Spleen (tissue), 11 donors: ENCODE results near the gene STX18. TPM values are rescaled to one million over a fixed set of nuclear protein-coding genes. Genes with fewer than 3 reads are reported as not detected.
A peak's percentile ranks its signal among the peaks of the same experiment; 100 is the strongest.

Source experiments
- DNase-seq: peaks from one replicate; pipeline ENCODE4 v3.0.0-alpha.2; 2020
- H3K27ac ChIP-seq, 8 donors: fragments of 200-600 bp; sonication (generic) in 7 of 8; 1 replicate in 4 of 8; 2 replicates in 4 of 8; pipeline versions ENCODE4 v1.5.0 to v1.8.0; 2016 to 2021; ENCODE audit warnings: inconsistent platforms in 4 of 8, mild to moderate bottlenecking in 4 of 8, moderate library complexity in 1 of 8
- H3K27me3 ChIP-seq, 7 donors: fragments of 200-600 bp; sonication (generic) in 6 of 7; replicated peaks in 1 of 7; 1 replicate in 4 of 7; 2 replicates in 3 of 7; pipeline versions ENCODE4 v1.5.0 to v1.8.0; 2016 to 2021; ENCODE audit warnings: inconsistent platforms in 3 of 7, mild to moderate bottlenecking in 1 of 7
- H3K36me3 ChIP-seq, 6 donors: fragments of 200-600 bp; sonication (generic) in 5 of 6; 1 replicate in 4 of 6; 2 replicates in 2 of 6; pipeline versions ENCODE4 v1.5.0 to v1.8.0; 2016 to 2021; ENCODE audit warnings: inconsistent platforms in 2 of 6
- H3K4me1 ChIP-seq, 6 donors: fragments of 200-600 bp; sonication (generic) in 5 of 6; 1 replicate in 3 of 6; 2 replicates in 3 of 6; pipeline versions ENCODE4 v1.5.0 to v1.8.0; 2016 to 2021; ENCODE audit warnings: inconsistent platforms in 3 of 6
- H3K4me3 ChIP-seq, 8 donors: fragments of 200-600 bp; sonication (generic) in 7 of 8; 1 replicate in 4 of 8; 2 replicates in 4 of 8; pipeline versions ENCODE4 v1.5.0 to v1.8.0; 2016 to 2021; ENCODE audit warnings: inconsistent platforms in 4 of 8, mild to moderate bottlenecking in 4 of 8, moderate library complexity in 2 of 8
- H3K9me3 ChIP-seq, 8 donors: fragments of 200-600 bp; sonication (generic) in 7 of 8; 1 replicate in 4 of 8; 2 replicates in 4 of 8; pipeline versions ENCODE4 v1.5.0 to v1.8.0; 2016 to 2021; ENCODE audit warnings: inconsistent platforms in 4 of 8
- POLR2A ChIP-seq, 3 donors: fragments of 450-650 bp; IDR thresholded peaks; one replicate each; pipeline ENCODE4 v1.5.1; 2017; ENCODE audit warnings: antibody characterized with exemption in 3 of 3, mild to moderate bottlenecking in 1 of 3
- POLR2AphosphoS5 ChIP-seq, 3 donors: sonication (generic); formaldehyde crosslinking; IDR thresholded peaks; one replicate each; pipeline ENCODE4 v1.5.1; 2017; ENCODE audit warnings: antibody characterized with exemption in 3 of 3
- WGBS, 5 donors: extraction: QIAGEN DNeasy Blood & Tissue Kit in 3 of 5; methylation state at CpG; one replicate each; pipeline versions ENCODE4 v1.1.5 to v1.1.7; 2013 to 2018; 5-methylcytosine and 5-hydroxymethylcytosine counted together
- intact Hi-C: fragments of 100-400 bp; cut with DNase I; formaldehyde crosslinking; loops from one replicate; pipeline ENCODE4 v1.15.0; 2023; ENCODE audit warnings: low total_unique reads
- polyA plus RNA-seq, 3 donors: library from polyadenylated mRNA; stranded (reverse); fragments of 200-250 nt; gene quantifications; one replicate each; pipeline ENCODE4 v1.2.1, GENCODE V29; 2013
- total RNA-seq, 7 donors: library from RNA; depleted of rRNA in 3 of 7; stranded (reverse); fragments of >200 nt in 3 of 7; fragmentation: NEBNext Ultra II Directional in 4 of 7; extraction: Animal tissue kit (Norgen Biotek cat#: 25700) in 4 of 7; gene quantifications; one replicate each; pipeline versions ENCODE4 v1.1.0 to v1.2.1, GENCODE V29; 2016 to 2021
- TF ChIP-seq, protein P1 (sequence below), 11 experiments: fragments of 200-600 bp in 7 of 11; fragments of 450-650 bp in 4 of 11; sonication (generic) in 4 of 11; IDR thresholded peaks in 8 of 11; conservative IDR thresholded peaks in 3 of 11; 1 replicate in 7 of 11; 2 replicates in 4 of 11; pipeline versions ENCODE4 v1.4.0 to v1.8.0; 2016 to 2021; ENCODE audit warnings: antibody characterized with exemption in 11 of 11, inconsistent platforms in 4 of 11, mild to moderate bottlenecking in 1 of 11
- donor health status: healthy with polysubstance abuse.
- donor health status: DM: no; HTN: no; CAD: no; lungs with moderate emphysema.
- donor health status: DM: no; HTN: no; CAD: no.
- donor health status: Bipolar disorder and iron deficiency.
- donor health status: healthy.
- donor health status: DM: no; HTN: no; CAD: no.
- donor health status: DM: yes; HTN: yes; CAD: no.

STX18 gene
- total and polyA plus RNA-seq, 10 donors: 19.0 to 45.8 (median 29.8) TPM

DNA sequence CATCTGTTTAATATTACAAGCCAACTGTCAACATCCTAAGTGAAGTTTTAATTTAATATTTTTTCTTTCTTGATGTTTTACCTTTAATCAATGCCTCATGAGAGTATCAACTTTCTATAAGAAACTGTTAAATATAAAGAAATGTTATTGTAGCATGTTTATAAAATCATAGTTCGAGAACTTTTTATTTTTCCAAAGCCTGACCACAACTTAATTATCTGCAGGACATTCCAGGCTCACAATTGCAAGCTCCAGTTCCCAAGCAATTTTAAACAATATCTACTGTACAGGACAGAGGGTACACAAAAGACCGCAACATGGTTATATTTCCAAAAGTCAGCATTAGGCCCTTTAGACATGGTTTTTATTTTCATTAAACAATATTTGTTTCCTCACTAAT is 20.1 kb downstream of the STX18 start:
- Histone ChIP-seq H3K4me3 (no peak overlapping the region), H3K27me3 (no peaks in the 10 kb centered on the region), H3K36me3 (peaks cover 0 to 8% (median 0%) of the 10 kb centered on the region in 6 donors), H3K4me1 (peaks cover 0 to 64% (median 11%) of the 10 kb centered on the region in 6 donors), H3K9me3 (no peaks in the 10 kb centered on the region), H3K27ac (no peak overlapping the region)
- no peak for DNase-seq
- 91 to 99% (median 94%) methylated on average over 2 of the region's 2 CpGs for WGBS, 5 donors
- TF ChIP-seq POLR2A (IDR thresholded peaks at IDR 0.05): no peak
- TF ChIP-seq, protein P1, sequence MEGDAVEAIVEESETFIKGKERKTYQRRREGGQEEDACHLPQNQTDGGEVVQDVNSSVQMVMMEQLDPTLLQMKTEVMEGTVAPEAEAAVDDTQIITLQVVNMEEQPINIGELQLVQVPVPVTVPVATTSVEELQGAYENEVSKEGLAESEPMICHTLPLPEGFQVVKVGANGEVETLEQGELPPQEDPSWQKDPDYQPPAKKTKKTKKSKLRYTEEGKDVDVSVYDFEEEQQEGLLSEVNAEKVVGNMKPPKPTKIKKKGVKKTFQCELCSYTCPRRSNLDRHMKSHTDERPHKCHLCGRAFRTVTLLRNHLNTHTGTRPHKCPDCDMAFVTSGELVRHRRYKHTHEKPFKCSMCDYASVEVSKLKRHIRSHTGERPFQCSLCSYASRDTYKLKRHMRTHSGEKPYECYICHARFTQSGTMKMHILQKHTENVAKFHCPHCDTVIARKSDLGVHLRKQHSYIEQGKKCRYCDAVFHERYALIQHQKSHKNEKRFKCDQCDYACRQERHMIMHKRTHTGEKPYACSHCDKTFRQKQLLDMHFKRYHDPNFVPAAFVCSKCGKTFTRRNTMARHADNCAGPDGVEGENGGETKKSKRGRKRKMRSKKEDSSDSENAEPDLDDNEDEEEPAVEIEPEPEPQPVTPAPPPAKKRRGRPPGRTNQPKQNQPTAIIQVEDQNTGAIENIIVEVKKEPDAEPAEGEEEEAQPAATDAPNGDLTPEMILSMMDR (IDR thresholded peaks at IDR 0.05 in 8 of 11, conservative IDR thresholded peaks at IDR 0.05 in 3 of 11): no peak
- TF ChIP-seq POLR2AphosphoS5 (IDR thresholded peaks at IDR 0.05): no peak
- intact Hi-C loops: no loop called here

DNA sequence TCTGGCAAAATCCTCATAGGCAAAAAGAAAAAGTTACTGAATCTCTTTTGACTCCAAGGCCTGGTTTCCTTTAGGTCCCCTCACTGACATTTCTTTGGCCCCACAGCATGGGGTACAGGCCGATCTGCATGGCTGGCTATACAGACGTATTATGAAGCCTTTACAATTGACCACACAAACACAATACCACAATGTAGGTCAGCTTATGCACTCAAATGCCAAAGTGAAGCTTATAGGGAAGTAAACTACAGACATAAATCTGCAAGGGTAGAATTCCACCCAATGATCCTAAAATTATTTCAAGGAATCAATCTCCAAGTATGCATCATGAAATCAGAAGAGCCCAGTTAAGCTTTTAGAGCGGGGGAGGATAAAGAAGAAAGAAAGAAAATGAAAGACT is 20.7 kb downstream of the STX18 start:
- WGBS, 5 donors: 84 to 92% (median 85%) methylated on average over 3 of the region's 3 CpGs

DNA sequence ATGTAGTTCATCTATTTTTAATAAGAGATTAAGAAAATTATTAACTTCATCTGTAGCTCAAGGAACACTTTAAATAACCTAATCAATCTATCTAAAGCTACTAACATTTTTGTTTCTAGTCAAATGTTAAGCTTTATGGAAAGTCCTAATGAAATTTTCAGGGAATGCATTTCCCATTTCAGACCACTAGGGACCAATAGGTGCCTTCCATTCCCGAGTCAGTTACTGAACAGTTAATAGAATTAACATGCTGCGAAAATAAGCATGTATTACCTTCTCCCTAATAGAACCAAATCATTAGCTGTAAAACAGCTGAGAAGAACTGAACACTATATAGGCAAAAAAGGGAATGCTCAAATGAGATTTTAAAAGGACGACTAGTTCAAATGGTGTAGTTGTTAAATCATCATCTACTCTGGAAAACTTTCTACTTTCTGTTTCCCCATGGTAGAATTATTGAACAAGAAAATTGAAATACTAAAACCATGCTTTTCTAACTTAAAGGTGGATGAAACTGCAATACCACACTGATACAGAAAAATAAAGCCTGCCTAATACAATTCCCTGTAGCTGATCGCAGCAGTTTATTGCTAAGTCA is 22.5 kb downstream of the STX18 start:
- 75 to 85% (median 77%) methylated on average over 4 of the region's 4 CpGs for WGBS, 5 donors
- Histone ChIP-seq H3K9me3 (no peaks in the 10 kb centered on the region), H3K4me1 (peaks cover 0 to 55% (median 8%) of the 10 kb centered on the region in 6 donors), H3K27me3 (no peaks in the 10 kb centered on the region), H3K4me3 (no peak overlapping the region), H3K27ac (no peak overlapping the region), H3K36me3 (no peaks in the 10 kb centered on the region)
- no peak for DNase-seq
- TF ChIP-seq POLR2AphosphoS5 (IDR thresholded peaks at IDR 0.05): no peak
- TF ChIP-seq, protein P1 (IDR thresholded peaks at IDR 0.05 in 8 of 11, conservative IDR thresholded peaks at IDR 0.05 in 3 of 11): peak in 5 of 11 experiments; percentile 17 to 48 (median 30)
- intact Hi-C loops: no loop called here

More for the DNA sequence above, 20.7 kb downstream of the STX18 start:
- H3K4me1 ChIP-seq: peaks cover 0 to 64% (median 11%) of the 10 kb centered on the region in 6 donors
- TF ChIP-seq POLR2AphosphoS5 (IDR thresholded peaks at IDR 0.05): no peak
- TF ChIP-seq POLR2A (IDR thresholded peaks at IDR 0.05): no peak
- no peaks in the 10 kb centered on the region for H3K9me3 ChIP-seq
- peaks cover 0 to 3% (median 0%) of the 10 kb centered on the region in 6 donors for H3K36me3 ChIP-seq
- DNase-seq: no peak
- H3K4me3 ChIP-seq: no peak overlapping the region
- H3K27me3 ChIP-seq: no peaks in the 10 kb centered on the region
- intact Hi-C loops: no loop called here
- H3K27ac ChIP-seq: no peak overlapping the region

DNA sequence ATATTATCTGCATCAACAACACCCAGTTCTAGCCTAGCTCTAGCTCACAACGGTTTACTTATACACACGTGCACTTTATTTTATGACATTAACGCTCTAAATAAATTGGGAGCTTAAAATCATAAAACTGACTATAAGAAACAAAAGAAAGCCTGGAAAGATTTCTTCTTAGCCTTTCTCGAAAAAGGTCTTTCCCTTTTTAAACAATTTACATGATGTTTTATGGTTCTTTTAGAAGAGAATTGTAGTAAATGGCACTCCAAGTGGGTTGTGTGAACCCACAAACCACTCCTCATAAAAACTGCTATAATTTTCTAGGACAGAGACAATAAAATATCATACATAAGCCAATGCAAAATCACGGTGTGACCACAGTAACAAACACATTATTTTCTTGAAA is 23.1 kb downstream of the STX18 start:
- WGBS, 5 donors: 86 to 92% (median 88%) methylated on average over 5 of the region's 5 CpGs
- no peaks in the 10 kb centered on the region for H3K36me3 ChIP-seq
- intact Hi-C loops: no loop called here
- H3K9me3 ChIP-seq: no peaks in the 10 kb centered on the region
- no peaks in the 10 kb centered on the region for H3K27me3 ChIP-seq
- peaks cover 0 to 52% (median 7%) of the 10 kb centered on the region in 6 donors for H3K4me1 ChIP-seq
- no peak overlapping the region for H3K4me3 ChIP-seq
- TF ChIP-seq POLR2AphosphoS5 (IDR thresholded peaks at IDR 0.05): no peak
- TF ChIP-seq, protein P1 (IDR thresholded peaks at IDR 0.05 in 8 of 11, conservative IDR thresholded peaks at IDR 0.05 in 3 of 11): no peak
- TF ChIP-seq POLR2A (IDR thresholded peaks at IDR 0.05): no peak
- H3K27ac ChIP-seq: no peak overlapping the region
- no peak for DNase-seq
